Epithelial cell of prostate (primary cell): ENCODE data around the gene GCSAM.
"Not testable (repeated sequence)": the region's sequence is repeated elsewhere in the genome, so short reads cannot be mapped to it uniquely, and the experiment has no call there.

Source experiments
- DNase-seq: peaks from one replicate; pipeline ENCODE4 v3.0.0-alpha.2; 2011; ENCODE audit warnings: low read depth, low spot score
- H3K27ac ChIP-seq: fragments of 450-650 bp; 2 replicates; pipeline ENCODE4 v1.5.1; 2017; ENCODE audit warnings: mild to moderate bottlenecking

The GCSAM gene

GRCh38 chr3:112078125-112079083 lies 54.6 kb downstream of the GCSAM start:
- peak overlapping the region; percentile 12 for H3K27ac ChIP-seq
- DNase-seq, result no peak

GRCh38 chr3:112074616-112075497 lies 58.2 kb downstream of the GCSAM start:
- H3K27ac ChIP-seq, result peak overlapping the region; percentile 94

GRCh38 chr3:112074006-112074405 lies 59.0 kb downstream of the GCSAM start:
- no peak for DNase-seq
- peak overlapping the region; percentile 94 for H3K27ac ChIP-seq

More at GRCh38 chr3:112074616-112075497, 58.2 kb downstream of the GCSAM start:
- peak; percentile 100 for DNase-seq

- not testable (repeated sequence) for H3K27ac ChIP-seq
Observed at GRCh38 chr3:112072387-112073060, 60.5 kb downstream of the GCSAM start.

More at GRCh38 chr3:112072387-112073060, 60.5 kb downstream of the GCSAM start:
- not testable (repeated sequence) for DNase-seq
